ENCODE data around the gene DCAF6.

DCAF6 gene

DNA sequence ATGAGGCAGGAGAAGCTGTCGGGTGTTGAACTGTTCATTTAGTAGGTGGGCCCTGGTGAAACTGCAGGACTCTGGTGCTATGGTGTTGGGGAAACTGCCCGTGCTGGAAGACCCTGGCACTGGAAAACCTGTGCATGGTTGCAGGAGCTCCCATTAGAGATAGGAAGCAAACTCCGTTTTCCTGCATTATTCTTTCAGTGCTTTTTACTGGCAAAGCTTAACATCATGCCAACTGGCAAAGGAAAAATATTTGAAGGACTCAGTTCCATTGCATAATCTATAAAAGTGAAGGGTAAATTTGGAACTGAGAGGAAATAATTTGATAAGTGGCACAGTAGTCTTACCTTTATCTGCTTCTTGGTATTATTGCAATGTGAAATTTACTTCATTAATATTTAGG, 32.1 kb downstream of the DCAF6 start:
- no peak overlapping the region for H2BK5ac ChIP-seq (ENCODE audit: low read length)
- H3K36me3 ChIP-seq (replicated peaks in 1 of 2; ENCODE audit: control insufficient read depth in 2 of 2, insufficient read depth in 2 of 2, low read length in 2 of 2), result peaks cover 0 to 10% of the 10 kb centered on the region in 2 donors
- H4K8ac ChIP-seq (ENCODE audit: low read depth, low read length), result no peak overlapping the region

DNA sequence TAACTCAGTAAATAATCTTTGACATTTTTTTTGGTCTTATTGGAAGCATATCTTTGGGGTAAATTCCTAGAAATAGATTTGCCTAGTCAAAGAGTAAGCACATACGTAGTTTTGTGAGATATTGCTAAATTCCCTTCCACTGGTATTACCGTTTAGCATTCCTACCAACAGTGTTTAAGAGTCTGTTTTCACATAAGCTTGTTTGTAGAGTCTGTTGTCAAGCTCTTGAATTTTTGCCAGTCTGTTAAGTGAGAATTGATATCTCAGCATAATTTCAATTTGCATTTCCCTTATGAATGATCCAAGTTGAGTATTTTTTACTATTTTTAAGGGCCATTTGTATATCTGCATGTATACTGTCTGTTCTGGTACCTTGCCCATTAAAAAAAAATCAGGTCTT, 37.3 kb downstream of the DCAF6 start:
- H2BK12ac ChIP-seq (ENCODE audit: low read length), result no peak overlapping the region
- no peak overlapping the region for H3K27ac ChIP-seq (replicated peaks; ENCODE audit: low read length)
- no peak overlapping the region for H4K8ac ChIP-seq (ENCODE audit: low read depth, low read length)
- H3K79me1 ChIP-seq (ENCODE audit: low read depth, low read length), result no peaks in the 10 kb centered on the region
- peaks cover 3 to 19% of the 10 kb centered on the region in 2 donors for H3K36me3 ChIP-seq (replicated peaks in 1 of 2; ENCODE audit: control insufficient read depth in 2 of 2, insufficient read depth in 2 of 2, low read length in 2 of 2)
- H4K91ac ChIP-seq (ENCODE audit: low read depth, low read length, poor library complexity), result no peak overlapping the region
- H3K14ac ChIP-seq (ENCODE audit: low read length), result no peak overlapping the region
- no peak overlapping the region for H2BK15ac ChIP-seq (ENCODE audit: low read length)
- no peak overlapping the region for H3K23ac ChIP-seq (ENCODE audit: low read depth, low read length, poor library complexity)
- H2AK5ac ChIP-seq (ENCODE audit: low read depth, low read length), result no peak overlapping the region
- H3K4me1 ChIP-seq (ENCODE audit: control insufficient read depth in 2 of 2, insufficient read depth in 1 of 2, low read depth in 1 of 2, low read length in 2 of 2), result no peaks in the 10 kb centered on the region
- no peak overlapping the region for H3K4ac ChIP-seq (ENCODE audit: low read length)
- peaks cover 0 to 11% of the 10 kb centered on the region in 2 donors for H3K9me3 ChIP-seq (replicated peaks in 1 of 2; ENCODE audit: control insufficient read depth in 2 of 2, insufficient read depth in 1 of 2, low read depth in 1 of 2, low read length in 2 of 2)
- H2BK5ac ChIP-seq (ENCODE audit: low read length), result no peak overlapping the region
- DNase-seq (ENCODE audit: low spot score), result no peak
- no peak overlapping the region for H3K4me2 ChIP-seq (ENCODE audit: insufficient read depth, low read length, poor library complexity, severe bottlenecking)
- H3K4me3 ChIP-seq (ENCODE audit: low read length in 2 of 2), result no peak overlapping the region
- H3K18ac ChIP-seq (ENCODE audit: low read length), result no peak overlapping the region
- H3K9ac ChIP-seq (ENCODE audit: low read depth, low read length, poor library complexity), result no peak overlapping the region
- H2AFZ ChIP-seq (ENCODE audit: low read length), result no peak overlapping the region
- no peak overlapping the region for H2BK120ac ChIP-seq (ENCODE audit: low read depth, low read length)
- WGBS, 2 donors (ENCODE audit: extremely low coverage in 2 of 2, insufficient read length in 2 of 2, insufficient replicate concordance in 1 of 2), result no CpG with 5 or more reads among the region's 2 CpGs
- H3K27me3 ChIP-seq (ENCODE audit: control insufficient read depth in 3 of 3, insufficient read depth in 3 of 3, low read depth in 1 of 3, low read length in 3 of 3), result no peaks in the 10 kb centered on the region

More for the DNA sequence above, 32.1 kb downstream of the DCAF6 start:
- Histone ChIP-seq H3K27me3 (ENCODE audit: control insufficient read depth in 3 of 3, insufficient read depth in 3 of 3, low read depth in 1 of 3, low read length in 3 of 3) (no peaks in the 10 kb centered on the region), H3K79me1 (ENCODE audit: low read depth, low read length) (no peaks in the 10 kb centered on the region), H3K4ac (ENCODE audit: low read length) (no peak overlapping the region), H3K27ac (replicated peaks; ENCODE audit: low read length) (no peak overlapping the region), H2AFZ (ENCODE audit: low read length) (no peak overlapping the region), H2AK5ac (ENCODE audit: low read depth, low read length) (no peak overlapping the region), H2BK15ac (ENCODE audit: low read length) (no peak overlapping the region), H2BK12ac (ENCODE audit: low read length) (no peak overlapping the region), H3K9me3 (replicated peaks in 1 of 2; ENCODE audit: control insufficient read depth in 2 of 2, insufficient read depth in 1 of 2, low read depth in 1 of 2, low read length in 2 of 2) (peaks cover 0 to 2% of the 10 kb centered on the region in 2 donors), H3K14ac (ENCODE audit: low read length) (no peak overlapping the region), H4K91ac (ENCODE audit: low read depth, low read length, poor library complexity) (no peak overlapping the region), H3K9ac (ENCODE audit: low read depth, low read length, poor library complexity) (no peak overlapping the region), H3K18ac (ENCODE audit: low read length) (no peak overlapping the region), H2BK120ac (ENCODE audit: low read depth, low read length) (no peak overlapping the region), H3K4me2 (ENCODE audit: insufficient read depth, low read length, poor library complexity, severe bottlenecking) (no peak overlapping the region), H3K4me1 (ENCODE audit: control insufficient read depth in 2 of 2, insufficient read depth in 1 of 2, low read depth in 1 of 2, low read length in 2 of 2) (no peaks in the 10 kb centered on the region), H3K4me3 (ENCODE audit: low read length in 2 of 2) (no peak overlapping the region), H3K23ac (ENCODE audit: low read depth, low read length, poor library complexity) (no peak overlapping the region)
- WGBS, 2 donors (ENCODE audit: extremely low coverage in 2 of 2, insufficient read length in 2 of 2, insufficient replicate concordance in 1 of 2), result no CpG with 5 or more reads among the region's 3 CpGs
- no peak for DNase-seq (ENCODE audit: low spot score)

DNA sequence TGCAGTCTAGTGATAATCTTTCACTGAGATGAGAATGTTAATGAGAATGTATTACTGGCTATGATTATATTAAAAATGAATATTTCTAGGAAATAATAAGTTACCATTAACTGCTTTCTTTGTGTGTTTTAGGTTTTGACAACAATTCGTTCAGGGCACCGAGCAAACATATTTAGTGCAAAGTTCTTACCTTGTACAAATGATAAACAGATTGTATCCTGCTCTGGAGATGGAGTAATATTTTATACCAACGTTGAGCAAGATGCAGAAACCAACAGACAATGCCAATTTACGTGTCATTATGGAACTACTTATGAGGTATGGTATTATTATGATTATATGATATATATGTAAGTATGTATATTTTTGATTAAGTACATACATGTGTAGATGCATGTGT, 38.2 kb downstream of the DCAF6 start:
- DNase-seq (ENCODE audit: low spot score), result no peak
- no peak overlapping the region for H2BK15ac ChIP-seq (ENCODE audit: low read length)
- no peak overlapping the region for H2BK12ac ChIP-seq (ENCODE audit: low read length)
- no peak overlapping the region for H4K8ac ChIP-seq (ENCODE audit: low read depth, low read length)
- no peak overlapping the region for H3K18ac ChIP-seq (ENCODE audit: low read length)
- no peak overlapping the region for H2BK120ac ChIP-seq (ENCODE audit: low read depth, low read length)
- H3K4me1 ChIP-seq (ENCODE audit: control insufficient read depth in 2 of 2, insufficient read depth in 1 of 2, low read depth in 1 of 2, low read length in 2 of 2), result no peaks in the 10 kb centered on the region
- no peak overlapping the region for H3K4ac ChIP-seq (ENCODE audit: low read length)
- H3K4me3 ChIP-seq (ENCODE audit: low read length in 2 of 2), result no peak overlapping the region
- no peak overlapping the region for H4K91ac ChIP-seq (ENCODE audit: low read depth, low read length, poor library complexity)
- no peak overlapping the region for H3K23ac ChIP-seq (ENCODE audit: low read depth, low read length, poor library complexity)
- H3K27ac ChIP-seq (replicated peaks; ENCODE audit: low read length), result no peak overlapping the region
- no CpG with 5 or more reads among the region's 4 CpGs for WGBS, 2 donors (ENCODE audit: extremely low coverage in 2 of 2, insufficient read length in 2 of 2, insufficient replicate concordance in 1 of 2)
- no peak overlapping the region for H3K9ac ChIP-seq (ENCODE audit: low read depth, low read length, poor library complexity)
- peaks cover 0 to 11% of the 10 kb centered on the region in 2 donors for H3K9me3 ChIP-seq (replicated peaks in 1 of 2; ENCODE audit: control insufficient read depth in 2 of 2, insufficient read depth in 1 of 2, low read depth in 1 of 2, low read length in 2 of 2)
- H3K79me1 ChIP-seq (ENCODE audit: low read depth, low read length), result no peaks in the 10 kb centered on the region
- H2AK5ac ChIP-seq (ENCODE audit: low read depth, low read length), result no peak overlapping the region
- no peak overlapping the region for H3K4me2 ChIP-seq (ENCODE audit: insufficient read depth, low read length, poor library complexity, severe bottlenecking)
- H3K14ac ChIP-seq (ENCODE audit: low read length), result no peak overlapping the region
- H3K36me3 ChIP-seq (replicated peaks in 1 of 2; ENCODE audit: control insufficient read depth in 2 of 2, insufficient read depth in 2 of 2, low read length in 2 of 2), result peaks cover 3 to 19% of the 10 kb centered on the region in 2 donors
- no peak overlapping the region for H2AFZ ChIP-seq (ENCODE audit: low read length)
- no peak overlapping the region for H2BK5ac ChIP-seq (ENCODE audit: low read length)
- no peaks in the 10 kb centered on the region for H3K27me3 ChIP-seq (ENCODE audit: control insufficient read depth in 3 of 3, insufficient read depth in 3 of 3, low read depth in 1 of 3, low read length in 3 of 3)

DNA sequence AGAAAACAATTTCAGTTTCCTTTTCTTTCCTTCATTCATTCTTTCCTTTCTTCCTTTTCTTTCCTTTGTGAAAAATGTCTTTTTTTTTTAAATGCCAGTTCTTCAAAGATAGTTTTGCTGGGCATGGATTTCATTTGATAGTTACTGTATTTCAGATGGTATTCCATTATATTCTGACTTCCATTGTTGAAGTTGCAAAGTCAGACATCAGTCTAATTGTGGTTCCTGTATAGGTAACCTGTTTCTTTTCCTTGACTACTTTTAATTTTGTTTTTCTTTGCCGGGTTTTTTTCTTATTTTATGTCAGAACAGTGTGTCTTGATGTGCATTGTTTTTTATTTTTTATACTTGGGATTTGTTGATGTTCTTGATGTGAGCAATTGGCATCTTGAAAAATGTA, 40.8 kb downstream of the DCAF6 start:
- H3K23ac ChIP-seq (ENCODE audit: low read depth, low read length, poor library complexity), result no peak overlapping the region
- no peak overlapping the region for H3K4me3 ChIP-seq (ENCODE audit: low read length in 2 of 2)
- H2BK5ac ChIP-seq (ENCODE audit: low read length), result no peak overlapping the region
- H4K91ac ChIP-seq (ENCODE audit: low read depth, low read length, poor library complexity), result no peak overlapping the region
- no peaks in the 10 kb centered on the region for H3K79me1 ChIP-seq (ENCODE audit: low read depth, low read length)
- no peaks in the 10 kb centered on the region for H3K27me3 ChIP-seq (ENCODE audit: control insufficient read depth in 3 of 3, insufficient read depth in 3 of 3, low read depth in 1 of 3, low read length in 3 of 3)
- DNase-seq (ENCODE audit: low spot score), result no peak
- H2BK120ac ChIP-seq (ENCODE audit: low read depth, low read length), result no peak overlapping the region
- H2BK15ac ChIP-seq (ENCODE audit: low read length), result no peak overlapping the region
- H3K36me3 ChIP-seq (replicated peaks in 1 of 2; ENCODE audit: control insufficient read depth in 2 of 2, insufficient read depth in 2 of 2, low read length in 2 of 2), result peaks cover 3 to 19% of the 10 kb centered on the region in 2 donors
- H3K27ac ChIP-seq (replicated peaks; ENCODE audit: low read length), result no peak overlapping the region
- H3K4ac ChIP-seq (ENCODE audit: low read length), result no peak overlapping the region
- no peak overlapping the region for H3K18ac ChIP-seq (ENCODE audit: low read length)
- H3K4me2 ChIP-seq (ENCODE audit: insufficient read depth, low read length, poor library complexity, severe bottlenecking), result no peak overlapping the region
- H3K4me1 ChIP-seq (ENCODE audit: control insufficient read depth in 2 of 2, insufficient read depth in 1 of 2, low read depth in 1 of 2, low read length in 2 of 2), result no peaks in the 10 kb centered on the region
- no peak overlapping the region for H3K9ac ChIP-seq (ENCODE audit: low read depth, low read length, poor library complexity)
- H2AFZ ChIP-seq (ENCODE audit: low read length), result no peak overlapping the region
- H4K8ac ChIP-seq (ENCODE audit: low read depth, low read length), result no peak overlapping the region
- H2AK5ac ChIP-seq (ENCODE audit: low read depth, low read length), result no peak overlapping the region
- H3K9me3 ChIP-seq (replicated peaks in 1 of 2; ENCODE audit: control insufficient read depth in 2 of 2, insufficient read depth in 1 of 2, low read depth in 1 of 2, low read length in 2 of 2), result peaks cover 0 to 11% of the 10 kb centered on the region in 2 donors
- H2BK12ac ChIP-seq (ENCODE audit: low read length), result no peak overlapping the region
- H3K14ac ChIP-seq (ENCODE audit: low read length), result no peak overlapping the region
- no CpG with 5 or more reads among the region's 1 CpG for WGBS, 2 donors (ENCODE audit: extremely low coverage in 2 of 2, insufficient read length in 2 of 2, insufficient replicate concordance in 1 of 2)

All from neuronal stem cell (in vitro differentiated cells).